Superior temporal gyrus (tissue), 1 donor: ENCODE data around the gene PBXIP1.

ENCODE experiments used
- DNase-seq: peaks from one replicate; pipeline ENCODE4 v3.0.0-alpha.2; 2016; ENCODE audit errors: extremely low spot score

Gene PBXIP1, protein sequence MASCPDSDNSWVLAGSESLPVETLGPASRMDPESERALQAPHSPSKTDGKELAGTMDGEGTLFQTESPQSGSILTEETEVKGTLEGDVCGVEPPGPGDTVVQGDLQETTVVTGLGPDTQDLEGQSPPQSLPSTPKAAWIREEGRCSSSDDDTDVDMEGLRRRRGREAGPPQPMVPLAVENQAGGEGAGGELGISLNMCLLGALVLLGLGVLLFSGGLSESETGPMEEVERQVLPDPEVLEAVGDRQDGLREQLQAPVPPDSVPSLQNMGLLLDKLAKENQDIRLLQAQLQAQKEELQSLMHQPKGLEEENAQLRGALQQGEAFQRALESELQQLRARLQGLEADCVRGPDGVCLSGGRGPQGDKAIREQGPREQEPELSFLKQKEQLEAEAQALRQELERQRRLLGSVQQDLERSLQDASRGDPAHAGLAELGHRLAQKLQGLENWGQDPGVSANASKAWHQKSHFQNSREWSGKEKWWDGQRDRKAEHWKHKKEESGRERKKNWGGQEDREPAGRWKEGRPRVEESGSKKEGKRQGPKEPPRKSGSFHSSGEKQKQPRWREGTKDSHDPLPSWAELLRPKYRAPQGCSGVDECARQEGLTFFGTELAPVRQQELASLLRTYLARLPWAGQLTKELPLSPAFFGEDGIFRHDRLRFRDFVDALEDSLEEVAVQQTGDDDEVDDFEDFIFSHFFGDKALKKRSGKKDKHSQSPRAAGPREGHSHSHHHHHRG

DNA sequence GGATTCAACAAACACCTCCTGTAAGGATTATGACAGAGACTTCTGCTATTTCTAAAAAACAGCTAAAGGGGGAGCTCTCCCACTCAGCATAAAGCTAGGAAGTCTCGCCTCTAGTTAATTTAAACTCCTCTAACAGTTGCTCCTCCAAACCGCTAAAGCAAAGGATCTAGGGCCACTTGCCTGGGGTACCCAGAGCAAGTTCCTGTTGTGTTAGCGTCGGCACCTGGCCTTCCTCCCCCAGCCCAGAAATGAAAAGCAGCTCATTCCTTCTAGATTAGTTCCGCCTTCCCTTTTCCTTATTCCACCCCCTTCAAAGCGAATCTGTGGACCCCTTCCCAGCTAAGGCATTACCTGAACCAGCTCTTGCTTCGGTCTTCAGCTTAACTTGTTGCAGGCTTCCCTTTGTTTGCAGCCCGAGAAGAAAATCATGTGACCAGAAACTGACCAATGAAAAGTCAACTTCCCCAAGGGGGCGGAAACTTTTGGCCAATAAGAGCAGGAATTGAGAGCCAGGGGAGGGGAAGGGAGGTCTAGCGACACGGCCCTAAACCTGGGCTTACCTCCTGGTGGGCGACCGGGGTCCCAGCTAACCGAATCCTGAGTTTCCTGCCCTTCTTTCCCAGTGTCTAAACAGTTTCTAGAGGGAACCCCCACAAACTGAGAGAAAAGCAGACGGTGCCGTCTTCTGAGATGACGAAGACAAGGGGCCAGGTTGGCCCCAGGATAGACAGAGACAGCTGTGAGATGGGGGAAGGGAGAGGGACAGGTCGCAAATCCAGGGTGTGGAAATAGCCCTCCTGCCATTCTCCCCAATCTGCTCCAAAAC lies at the start of gene PBXIP1:
Gene PBXIP1 (minus strand): TSS at position 382 of the 826 bp plus-strand sequence. CDS start 2,378 bp downstream, outside the sequence.
- peak; percentile 96 for DNase-seq

DNA sequence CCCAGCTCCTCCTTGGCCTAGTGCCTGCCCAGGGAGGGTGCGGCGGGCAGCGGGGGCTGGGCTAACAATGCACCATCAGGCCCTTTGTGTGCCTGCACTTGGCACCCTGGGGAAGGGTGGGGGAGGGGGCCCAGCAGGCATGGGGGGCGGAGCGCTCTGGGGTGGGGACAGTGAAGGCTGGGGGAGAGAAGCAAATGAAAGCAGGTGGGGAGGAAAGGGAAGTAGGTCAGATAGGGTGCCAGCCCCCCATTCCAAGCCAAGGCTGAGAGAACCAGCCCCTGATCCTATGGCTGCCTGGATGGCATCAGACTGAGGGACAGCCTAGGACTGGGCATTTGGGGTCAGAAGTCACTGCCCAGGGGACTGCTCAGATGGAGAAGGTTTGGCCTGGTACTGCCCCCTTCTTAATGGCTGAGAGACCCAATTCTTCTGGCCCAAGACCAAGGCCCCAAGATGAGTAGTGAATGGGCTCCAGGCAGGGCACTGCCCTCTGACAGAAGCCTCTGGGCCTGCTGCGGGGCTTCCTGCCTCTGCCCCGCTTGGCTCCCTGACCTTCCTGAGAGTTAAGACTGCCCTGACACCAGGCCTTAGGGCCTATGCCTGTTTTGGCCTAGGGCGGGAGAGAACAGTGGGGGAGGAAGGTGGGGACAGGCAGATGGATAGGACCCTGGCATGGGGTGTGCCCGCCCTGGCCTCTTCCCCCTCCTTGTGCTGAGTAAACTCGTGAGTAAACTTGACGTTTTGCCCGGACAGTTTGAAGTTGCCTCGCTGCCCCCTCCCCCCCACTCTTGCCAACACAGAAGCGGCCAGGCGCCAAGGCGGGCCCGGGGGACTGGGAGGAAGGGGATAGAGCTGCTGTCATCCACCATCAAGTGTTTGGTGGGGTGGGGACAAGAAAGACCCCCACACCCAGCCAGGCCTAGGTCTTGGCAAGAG lies 49.4 kb upstream of the PBXIP1 start:
- peak; percentile 42 for DNase-seq

DNA sequence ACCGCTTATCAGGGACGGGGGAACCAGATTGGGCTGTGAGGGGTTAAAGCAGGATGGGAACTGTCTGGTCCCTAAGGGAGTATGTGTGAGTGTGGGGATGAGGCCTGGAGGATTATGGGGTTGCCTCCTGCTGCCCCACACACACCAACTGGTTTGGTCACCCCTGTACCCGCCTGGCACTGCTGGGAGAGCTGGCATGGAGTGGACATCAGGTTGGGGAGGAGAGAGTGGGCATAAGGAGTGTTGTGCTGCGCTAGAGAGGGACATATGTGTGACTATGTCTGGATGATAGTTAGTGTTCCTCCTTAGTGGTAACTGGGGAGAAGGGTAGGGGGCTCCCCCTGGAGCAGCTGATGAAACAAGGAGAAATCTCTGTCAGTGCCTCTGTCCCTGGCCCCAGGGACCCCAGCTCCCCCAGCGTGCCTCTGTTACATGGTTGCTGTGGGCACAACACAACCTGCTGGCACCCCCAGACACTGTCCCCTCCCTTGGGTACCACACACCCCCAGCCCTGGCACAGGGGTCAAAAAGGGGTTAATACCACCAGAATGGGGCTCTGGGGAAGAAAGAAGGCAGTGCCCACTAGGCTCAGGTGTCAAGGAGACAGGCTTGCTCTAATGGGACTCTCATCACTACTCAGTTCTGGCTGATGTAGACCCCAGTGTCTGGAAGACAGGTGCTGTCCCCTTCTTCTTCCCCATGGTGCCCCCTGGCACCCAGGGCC lies 48.6 kb upstream of the PBXIP1 start:
- DNase-seq, result peak; percentile 69

DNA sequence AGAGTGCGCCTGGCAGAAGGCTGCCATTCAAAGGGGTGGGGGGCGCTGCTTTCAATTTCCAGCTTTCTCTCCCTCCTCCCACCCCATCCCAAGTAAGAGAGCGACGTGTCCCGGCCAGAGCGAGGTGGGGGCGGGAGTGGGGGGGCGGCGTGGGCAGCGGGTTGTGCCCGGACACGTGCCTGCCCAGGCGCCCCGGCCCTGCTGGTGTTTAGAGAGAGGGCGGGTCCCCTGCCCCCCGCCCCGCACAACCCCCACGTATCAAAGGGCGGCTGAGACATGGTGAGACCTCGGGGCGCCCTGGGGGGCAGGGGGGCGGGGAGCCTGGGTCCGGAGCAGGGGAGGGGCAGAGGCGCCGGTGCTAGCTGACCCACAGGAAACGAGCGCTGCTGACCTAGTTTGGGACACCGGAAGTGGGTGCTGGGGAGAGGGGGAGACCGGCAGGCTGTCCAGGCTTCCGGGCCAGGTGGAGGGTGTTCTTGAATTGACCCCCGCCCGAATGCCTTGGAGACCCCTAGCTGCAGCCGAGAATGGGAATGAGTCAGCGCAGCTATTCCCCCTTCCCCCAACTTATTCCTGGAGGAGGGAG lies 48.0 kb upstream of the PBXIP1 start:
- DNase-seq, result peak; percentile 50

DNA sequence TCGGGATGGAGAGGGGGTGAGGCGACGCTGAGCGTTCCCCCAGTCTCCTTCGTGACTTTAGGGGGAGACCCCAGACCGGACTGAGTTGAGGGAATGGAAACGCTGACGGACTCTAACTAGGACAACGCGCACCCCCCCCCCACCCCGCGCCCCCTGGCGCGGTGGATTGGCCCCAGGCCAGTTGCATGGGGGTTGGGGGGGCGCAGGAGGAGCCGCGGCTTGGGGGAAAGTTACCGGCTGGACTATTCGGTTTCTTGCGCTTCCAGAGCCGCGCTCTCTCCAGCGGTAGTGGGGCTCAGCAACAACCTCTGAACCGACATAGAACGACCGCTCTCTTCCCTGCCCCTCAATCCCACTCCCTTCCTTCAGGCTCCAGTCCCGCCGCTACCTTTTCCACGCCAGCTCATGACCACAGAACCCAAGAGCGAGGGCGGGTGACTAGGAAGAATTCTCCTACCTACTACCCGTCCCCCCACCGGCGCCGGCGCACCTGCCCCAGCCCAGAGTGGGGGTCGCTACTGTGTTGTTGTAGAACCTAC lies 47.4 kb upstream of the PBXIP1 start:
- peak; percentile 38 for DNase-seq

DNA sequence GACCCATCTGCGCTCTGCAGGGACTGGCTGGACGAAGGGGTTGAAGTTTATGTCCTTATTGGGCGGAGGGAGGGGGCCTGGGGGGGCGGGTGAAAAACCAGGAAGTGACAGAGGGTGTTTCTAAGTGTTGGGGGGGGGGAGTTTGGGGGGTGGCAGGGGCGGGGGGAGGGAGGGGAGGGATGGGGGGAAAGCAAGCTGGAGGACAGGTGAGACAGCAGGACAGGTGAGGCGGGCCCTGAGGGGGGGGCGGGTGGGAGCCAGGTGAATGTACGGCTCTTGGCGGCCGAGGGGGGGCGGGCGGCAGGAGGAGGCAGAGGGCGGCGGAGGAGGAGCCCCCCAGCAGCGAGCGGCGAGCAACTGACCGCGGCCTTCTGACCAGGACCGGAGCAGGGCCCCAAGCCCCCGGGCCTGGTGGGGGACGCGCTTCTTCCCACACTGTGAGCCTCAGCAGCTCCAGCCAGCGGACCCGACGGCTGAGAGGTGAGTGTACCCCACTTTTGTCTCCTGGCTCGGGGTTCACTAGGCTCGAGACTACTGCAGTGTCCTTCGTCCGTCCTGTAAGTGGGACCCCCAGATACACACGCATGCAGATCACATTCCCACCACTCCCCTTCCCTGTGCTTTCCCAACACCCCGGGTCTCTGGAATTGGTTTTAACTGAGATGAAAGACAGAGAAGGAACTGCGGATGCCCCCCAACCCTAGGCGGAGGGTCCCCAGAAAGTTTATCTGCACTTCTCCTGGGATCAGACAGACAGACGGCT lies 46.7 kb upstream of the PBXIP1 start, which contains the start of gene ZBTB7B:
Gene ZBTB7B (plus strand): TSS at position 339 of the 763 bp plus-strand sequence. CDS start 11,859 bp downstream, outside the sequence.
- DNase-seq, result peak; percentile 43

DNA sequence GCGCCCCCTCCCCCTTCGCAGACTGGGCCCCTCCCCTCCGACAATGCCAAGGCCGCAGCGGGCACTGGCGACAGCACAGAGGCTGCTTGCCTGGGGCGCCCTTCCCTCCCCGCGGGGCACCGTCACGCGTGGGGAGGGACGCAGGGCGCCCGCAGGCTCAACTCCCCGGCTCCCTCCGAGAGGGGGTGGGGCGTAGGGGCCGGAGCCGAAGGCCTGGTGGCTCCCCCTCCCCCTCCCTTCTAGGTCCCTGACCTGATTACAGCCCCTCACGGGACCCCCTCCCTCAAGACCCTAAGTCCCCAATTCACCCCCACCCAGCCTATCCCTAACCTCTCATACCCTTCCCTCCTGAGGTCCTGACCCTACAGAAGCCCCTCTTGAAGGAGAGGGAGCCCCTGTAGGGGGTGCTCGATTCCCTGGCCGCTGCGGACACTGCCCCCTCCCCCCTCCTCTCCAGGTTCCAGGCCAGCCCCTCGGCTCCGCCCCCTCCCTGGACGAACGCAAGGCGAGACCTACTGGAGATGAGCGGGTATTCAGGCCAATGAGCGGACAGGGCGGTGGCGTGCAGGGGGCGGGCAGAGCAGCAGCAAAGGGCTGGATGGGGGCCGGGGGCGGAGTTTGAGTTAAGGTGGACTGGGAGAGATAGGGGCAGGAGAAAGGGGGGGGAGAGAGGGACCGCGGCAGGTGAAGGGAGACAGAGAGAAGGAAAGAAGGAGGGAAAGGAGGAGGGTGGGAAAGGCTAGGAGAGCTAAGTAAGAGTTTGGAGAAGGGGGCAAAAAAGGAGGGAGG lies 46.0 kb upstream of the PBXIP1 start:
- peak; percentile 97 for DNase-seq

DNA sequence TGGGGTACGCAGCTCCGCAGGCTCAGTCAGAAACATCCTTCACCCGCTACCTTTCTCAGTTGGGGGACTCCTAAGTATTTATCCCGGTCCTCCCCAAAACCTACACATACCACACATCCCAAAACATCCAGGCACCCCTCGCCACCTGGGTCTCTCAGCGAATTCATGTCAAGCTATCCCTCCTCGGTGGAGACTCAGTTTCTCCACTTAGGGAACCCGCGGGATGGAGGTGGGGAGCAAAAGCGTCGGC lies 45.5 kb upstream of the PBXIP1 start:
- peak; percentile 73 for DNase-seq

DNA sequence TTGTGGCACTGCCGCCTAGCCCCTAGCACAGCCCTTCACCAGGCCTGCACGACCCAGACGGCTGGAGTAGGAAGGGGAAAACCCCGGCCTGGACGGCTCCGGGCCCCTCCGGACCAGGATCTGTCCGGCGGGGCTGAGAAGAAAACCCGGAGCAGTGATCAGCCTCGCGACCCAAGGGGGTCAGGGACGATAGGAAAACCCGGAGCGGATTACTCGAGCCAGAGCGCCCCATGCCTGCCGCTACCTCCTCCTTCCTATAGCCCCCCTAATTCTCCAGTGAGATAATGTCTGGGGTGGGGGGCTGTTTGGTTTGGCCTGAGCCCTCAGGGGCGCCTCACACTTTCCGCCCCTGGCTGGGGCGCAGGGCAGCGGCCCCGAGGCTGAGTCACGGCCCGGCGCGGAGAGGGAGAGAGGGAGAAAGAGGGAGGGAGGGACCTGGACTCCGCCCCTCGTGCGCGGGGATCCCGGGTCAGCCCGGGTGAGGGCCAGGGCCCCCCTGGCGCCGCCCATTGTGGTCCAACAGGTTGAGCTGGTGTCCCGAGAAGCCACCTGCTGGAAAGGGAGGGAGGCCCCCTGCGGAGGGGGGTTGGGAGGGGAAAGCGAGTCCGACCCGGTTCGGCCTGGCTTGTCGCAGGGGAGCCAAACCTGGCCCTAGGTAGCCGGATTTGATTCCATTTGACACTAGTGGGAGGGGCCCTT lies 45.0 kb upstream of the PBXIP1 start:
- DNase-seq, result peak; percentile 90

DNA sequence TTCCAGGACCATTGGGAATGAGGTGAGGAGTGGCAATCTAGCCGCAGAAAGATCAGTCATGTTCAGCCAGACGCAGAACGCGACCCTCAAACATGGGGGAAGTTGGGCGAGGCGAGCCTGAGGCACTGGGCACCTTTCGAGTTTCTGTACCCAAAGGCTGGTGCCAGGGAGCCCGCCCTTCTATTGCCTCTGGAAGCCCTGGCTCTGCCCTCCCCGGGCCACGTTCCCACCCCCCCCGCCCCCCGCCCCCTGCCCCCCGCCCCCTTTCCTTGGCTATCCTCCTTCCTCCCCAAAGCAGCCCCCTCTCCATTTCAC lies 44.5 kb upstream of the PBXIP1 start:
- peak; percentile 23 for DNase-seq

DNA sequence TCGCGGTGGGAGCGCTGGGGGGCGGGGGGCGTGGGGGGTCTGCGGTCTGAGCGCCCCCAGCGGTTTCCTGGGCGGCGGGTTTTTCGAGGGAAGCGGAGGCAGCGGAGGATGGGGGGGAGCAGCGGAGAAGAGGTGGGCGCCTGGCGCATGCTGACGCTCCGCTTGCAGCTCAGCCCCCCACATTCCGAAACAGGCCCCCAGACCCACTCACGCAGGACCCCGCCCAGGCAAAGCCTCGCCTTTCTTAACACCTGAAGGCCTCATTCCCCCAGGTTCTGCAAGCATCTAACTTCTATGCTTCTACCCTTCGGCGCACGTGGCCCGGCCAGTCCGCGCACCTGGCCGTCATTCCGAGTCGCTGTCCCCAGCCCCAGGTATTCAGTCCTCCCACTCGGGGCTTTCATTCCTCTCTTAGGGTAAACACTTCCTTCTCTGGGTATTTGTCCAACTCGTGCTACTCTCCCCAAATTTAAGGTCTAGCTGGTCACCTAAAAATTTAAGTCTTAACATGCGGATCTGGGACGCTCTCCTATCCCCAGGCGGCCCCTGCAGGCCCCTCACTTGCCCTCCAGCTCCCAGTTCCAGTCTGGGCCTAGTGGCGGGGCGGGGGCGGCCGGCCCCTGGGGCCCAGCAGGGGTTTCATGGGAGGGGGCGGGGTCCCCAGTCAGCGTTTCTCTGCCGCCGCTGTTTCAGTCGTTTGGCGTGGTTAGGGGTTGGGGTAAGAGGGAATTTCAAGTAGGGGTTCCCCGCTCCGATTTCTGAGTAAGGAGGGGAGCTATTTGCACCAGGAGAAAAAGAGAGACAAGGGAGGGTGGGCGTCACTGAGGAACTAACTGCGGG lies 43.9 kb upstream of the PBXIP1 start:
- DNase-seq, result peak; percentile 17

DNA sequence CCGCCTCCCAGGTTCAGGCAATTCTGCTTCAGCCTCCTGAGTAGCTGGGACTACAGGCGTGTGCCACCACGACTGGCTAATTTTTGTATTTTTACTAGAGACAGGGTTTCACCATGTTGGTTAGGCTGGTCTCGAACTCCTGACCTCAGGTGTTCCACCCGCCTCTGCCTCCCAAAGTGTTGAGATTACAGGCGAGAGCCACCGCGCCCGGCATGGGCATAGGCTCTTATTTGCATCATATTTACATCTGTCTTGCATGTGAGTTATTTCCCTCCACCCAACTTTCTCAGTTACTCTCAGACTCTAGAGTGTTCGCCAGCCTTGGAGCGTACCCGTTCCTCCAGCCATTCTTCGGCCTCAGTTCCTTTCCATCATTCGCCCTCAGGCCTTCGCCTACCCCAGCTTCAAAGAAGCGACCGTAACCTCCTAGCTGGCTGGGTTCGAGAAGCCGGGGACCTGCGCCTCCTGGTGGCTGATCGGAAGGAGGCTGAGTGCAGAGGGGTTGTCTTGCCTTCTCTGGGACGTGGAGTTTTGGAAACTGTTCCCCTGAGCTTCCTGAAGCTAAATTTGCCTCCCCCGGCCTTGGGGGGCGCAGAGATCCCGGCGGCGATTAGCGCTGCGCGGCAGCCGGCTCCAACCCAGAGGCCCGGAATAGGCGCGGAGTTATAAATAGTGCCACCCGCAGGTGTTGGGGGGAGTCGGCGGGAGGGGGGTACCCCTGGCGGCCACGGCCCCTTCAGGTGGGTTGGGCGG lies 43.1 kb upstream of the PBXIP1 start:
- DNase-seq, result peak; percentile 70

DNA sequence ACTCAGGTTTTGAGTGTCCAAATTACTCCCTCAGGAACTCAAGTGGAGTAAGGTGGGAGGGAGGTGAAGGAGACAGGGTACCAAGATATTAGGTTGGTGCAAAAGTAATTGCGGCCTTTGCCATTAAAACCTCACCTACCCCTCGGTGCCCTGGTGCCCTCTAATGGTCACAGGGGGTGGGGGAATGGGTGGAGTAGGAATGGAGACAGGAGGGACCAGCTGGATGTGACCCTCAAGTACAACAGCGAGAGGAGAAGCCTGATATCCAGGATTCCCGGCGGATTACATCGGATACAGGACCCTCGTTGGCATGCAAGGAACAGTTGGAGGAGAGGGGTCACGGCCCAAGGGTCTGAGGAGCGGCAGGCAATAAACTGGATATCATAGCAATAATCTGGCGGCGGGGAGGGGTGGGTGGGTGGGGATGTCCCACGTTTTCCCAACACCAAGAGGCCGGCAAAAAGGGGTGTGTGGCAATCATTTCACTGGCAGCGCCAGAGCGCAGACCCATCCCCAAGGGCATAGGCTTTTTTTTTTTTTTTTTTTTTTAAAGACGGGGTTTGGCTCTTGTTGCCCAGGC lies 42.4 kb upstream of the PBXIP1 start:
- no peak for DNase-seq

DNA sequence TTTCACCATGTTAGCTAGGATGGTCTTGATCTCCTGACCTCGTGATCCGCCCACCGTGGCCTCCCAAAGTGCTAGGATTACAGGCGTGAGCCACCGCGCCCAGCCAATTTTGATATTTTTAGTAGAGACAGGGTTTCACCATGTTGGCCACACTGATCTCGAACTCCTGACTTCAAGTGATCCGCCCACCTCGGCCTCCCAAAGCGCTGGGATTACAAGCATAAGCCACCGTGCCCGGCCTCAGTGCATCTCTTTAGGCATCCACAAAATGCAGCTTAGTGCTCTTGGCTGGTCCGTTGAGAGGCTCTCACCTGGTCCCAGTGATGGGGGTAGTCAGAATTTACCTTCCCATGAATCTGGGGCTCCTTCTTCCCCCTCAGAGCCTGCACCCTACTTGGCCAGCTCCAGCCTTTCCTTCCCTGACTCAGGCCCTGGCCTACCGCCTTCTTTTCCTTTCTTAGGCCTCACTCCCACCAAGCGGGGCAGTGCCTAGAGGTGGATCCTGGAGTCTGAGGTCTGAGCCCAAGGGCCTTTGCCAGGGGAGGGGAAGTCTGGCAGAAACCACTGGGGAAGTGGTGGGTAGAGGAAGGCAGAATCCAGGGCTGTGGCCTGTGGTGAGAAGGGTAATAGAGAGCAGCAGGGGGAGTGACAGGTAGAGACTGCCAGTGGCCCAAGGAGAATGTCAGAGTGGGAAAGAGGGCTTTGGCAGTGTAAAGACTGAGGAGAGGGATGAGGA lies 41.2 kb upstream of the PBXIP1 start:
- no peak for DNase-seq
